GM12892 (cell line): ENCODE results near the gene NPHP4.

Experiments used
- DNase-seq: peaks from one replicate; pipeline ENCODE4 v3.0.0; 2011; ENCODE audit not compliant: insufficient read length
- FAIRE-seq: peaks from 2 replicates; lab custom pipeline; 2011; peaks lifted over from hg19 to GRCh38; lab: Jason Lieb, UNC
- POLR2A ChIP-seq: IDR thresholded peaks from 2 replicates; pipeline ENCODE4 v1.6.1; 2011; ENCODE audit warnings: low read depth, low read length, control low read depth
- POLR2AphosphoS5 ChIP-seq: IDR thresholded peaks from 2 replicates; pipeline ENCODE4 v1.6.1; 2011; ENCODE audit warnings: low read depth, low read length, control low read depth
- TAF1 ChIP-seq: IDR thresholded peaks from 2 replicates; pipeline ENCODE4 v1.6.1; 2011; ENCODE audit warnings: low read depth, mild to moderate bottlenecking, control low read depth, low read length, borderline replicate concordance

The NPHP4 gene

GRCh38 chr1:5891137-5891536, 101.1 kb downstream of the NPHP4 start:
- FAIRE-seq (no peak), DNase-seq (no peak)
- no peak for TF ChIP-seq TAF1
- no peak for TF ChIP-seq POLR2AphosphoS5

- FAIRE-seq: no peak
- DNase-seq: no peak
- no peak for TF ChIP-seq TAF1
- no peak for TF ChIP-seq POLR2AphosphoS5
- no peak for TF ChIP-seq POLR2A
These were observed 101.7 kb downstream of the NPHP4 start for GRCh38 chr1:5890346-5891106.

- TF ChIP-seq POLR2A (no peak), POLR2AphosphoS5 (no peak), TAF1 (no peak)
- no peak for DNase-seq
- FAIRE-seq: no peak
These were observed 102.3 kb downstream of the NPHP4 start for GRCh38 chr1:5889901-5890300.

- DNase-seq (no peak), FAIRE-seq (no peak)
- no peak for TF ChIP-seq TAF1
- no peak for TF ChIP-seq POLR2A
- TF ChIP-seq POLR2AphosphoS5: no peak
These were observed 102.8 kb downstream of the NPHP4 start for GRCh38 chr1:5889462-5889861.

GRCh38 chr1:5888606-5889211, 103.5 kb downstream of the NPHP4 start:
- no peak for DNase-seq
- FAIRE-seq: no peak
- TF ChIP-seq TAF1: no peak
- TF ChIP-seq POLR2A: no peak
- no peak for TF ChIP-seq POLR2AphosphoS5

- TF ChIP-seq TAF1: no peak
- TF ChIP-seq POLR2A: no peak
- TF ChIP-seq POLR2AphosphoS5: no peak
- FAIRE-seq (no peak), DNase-seq (no peak)
These were observed 104.3 kb downstream of the NPHP4 start for GRCh38 chr1:5887971-5888361.

- FAIRE-seq (no peak), DNase-seq (no peak)
- TF ChIP-seq POLR2AphosphoS5: no peak
These were observed 104.8 kb downstream of the NPHP4 start for GRCh38 chr1:5887349-5887970.

GRCh38 chr1:5886541-5887348, 105.5 kb downstream of the NPHP4 start:
- no peak for FAIRE-seq
- no peak for DNase-seq
- no peak for TF ChIP-seq TAF1
- TF ChIP-seq POLR2A: no peak
- TF ChIP-seq POLR2AphosphoS5: no peak

GRCh38 chr1:5886140-5886483, 106.1 kb downstream of the NPHP4 start:
- FAIRE-seq: no peak
- TF ChIP-seq POLR2AphosphoS5 (no peak), TAF1 (no peak), POLR2A (no peak)

GRCh38 chr1:5885471-5886139, 106.6 kb downstream of the NPHP4 start:
- DNase-seq: no peak

More at GRCh38 chr1:5886140-5886483, 106.1 kb downstream of the NPHP4 start:
- no peak for DNase-seq

GRCh38 chr1:5884110-5884509, 108.1 kb downstream of the NPHP4 start:
- no peak for TF ChIP-seq TAF1
- TF ChIP-seq POLR2A: no peak
- TF ChIP-seq POLR2AphosphoS5: no peak
- DNase-seq (no peak), FAIRE-seq (no peak)

More at GRCh38 chr1:5885471-5886139, 106.6 kb downstream of the NPHP4 start:
- TF ChIP-seq TAF1 (no peak), POLR2A (no peak), POLR2AphosphoS5 (no peak)
- FAIRE-seq: no peak
